HepG2 (cell line): Measurements from ENCODE around the gene NUP155. TPM values are rescaled to one million over a fixed set of nuclear protein-coding genes. Genes with fewer than 3 reads are reported as not detected.

Experiments used
- ARID2 ChIP-seq: sonication (generic); formaldehyde crosslinking; IDR thresholded peaks from 2 replicates; pipeline ENCODE4 v1.8.1; 2022; ENCODE audit warnings: mild to moderate bottlenecking, missing genetic modification reagents, borderline replicate concordance
- CC2D1A ChIP-seq: sonication (generic); formaldehyde crosslinking; IDR thresholded peaks from 2 replicates; pipeline ENCODE4 v1.8.1; 2023; ENCODE audit warnings: mild to moderate bottlenecking, missing genetic modification reagents
- CREB1 ChIP-seq, 2 experiments: fragments of 450-650 bp in 1 of 2; IDR thresholded peaks; 2 replicates each; pipeline ENCODE4 v1.6.1; 2016 to 2017; ENCODE audit warnings: control low read depth in 1 of 2, mild to moderate bottlenecking in 1 of 2, missing compliant biosample characterization in 1 of 2, missing genetic modification characterization in 1 of 2
- CREM ChIP-seq, 2 experiments: sonication (generic) in 1 of 2; formaldehyde crosslinking in 1 of 2; IDR thresholded peaks; 2 replicates each; pipeline versions ENCODE4 v1.4.0 to v1.6.1; 2016 to 2020; ENCODE audit warnings: antibody characterized with exemption in 1 of 2, mild to moderate bottlenecking in 1 of 2, missing genetic modification reagents in 1 of 2
- ELF4 ChIP-seq: sonication (generic); formaldehyde crosslinking; IDR thresholded peaks from 2 replicates; pipeline ENCODE4 v1.5.0; 2020; ENCODE audit warnings: missing genetic modification reagents, mild to moderate bottlenecking, moderate library complexity, borderline replicate concordance
- ETS1 ChIP-seq: sonication (generic); formaldehyde crosslinking; IDR thresholded peaks from 2 replicates; pipeline ENCODE4 v1.4.0; 2020; ENCODE audit warnings: missing genetic modification reagents
- HNF4A ChIP-seq: sonication (generic); formaldehyde crosslinking; IDR thresholded peaks from 2 replicates; pipeline ENCODE4 v1.4.0; 2020; ENCODE audit warnings: missing genetic modification reagents
- HOXD1 ChIP-seq: sonication (generic); formaldehyde crosslinking; IDR thresholded peaks from 2 replicates; pipeline ENCODE4 v1.5.0; 2020; ENCODE audit warnings: missing genetic modification reagents
- JDP2 ChIP-seq: sonication (generic); formaldehyde crosslinking; IDR thresholded peaks from 2 replicates; pipeline ENCODE4 v1.8.1; 2022; ENCODE audit warnings: missing genetic modification reagents, borderline replicate concordance
- JUNB ChIP-seq: sonication (generic); formaldehyde crosslinking; IDR thresholded peaks from 2 replicates; pipeline ENCODE4 v1.8.0; 2022; ENCODE audit warnings: missing genetic modification reagents, mild to moderate bottlenecking, borderline replicate concordance
- NKX3-1 ChIP-seq: sonication (generic); formaldehyde crosslinking; IDR thresholded peaks from 2 replicates; pipeline ENCODE4 v1.5.0; 2020; ENCODE audit warnings: missing genetic modification reagents
- PAXIP1 ChIP-seq: sonication (generic); formaldehyde crosslinking; conservative IDR thresholded peaks from 2 replicates; pipeline ENCODE4 v1.4.0; 2020; ENCODE audit warnings: mild to moderate bottlenecking, missing genetic modification reagents, moderate library complexity
- PBX3 ChIP-seq: sonication (generic); formaldehyde crosslinking; IDR thresholded peaks from 2 replicates; pipeline ENCODE4 v1.8.1; 2023; ENCODE audit warnings: missing genetic modification reagents, inconsistent platforms, borderline replicate concordance
- SRSF4 ChIP-seq: fragments of 200-400 bp; formaldehyde crosslinking; IDR thresholded peaks from one replicate; pipeline ENCODE4 v1.6.1; 2018; ENCODE audit warnings: mild to moderate bottlenecking, low read depth, low read length, moderate library complexity; ENCODE audit not compliant: poor library complexity, severe bottlenecking
- ZBTB42 ChIP-seq: sonication (generic); formaldehyde crosslinking; IDR thresholded peaks from 2 replicates; pipeline ENCODE4 v1.5.0; 2020; ENCODE audit warnings: mild to moderate bottlenecking, missing genetic modification reagents
- ZFP36L1 ChIP-seq: sonication (generic); formaldehyde crosslinking; IDR thresholded peaks from 2 replicates; pipeline ENCODE4 v1.8.0; 2022; ENCODE audit warnings: mild to moderate bottlenecking, missing genetic modification reagents, moderate library complexity
- ZFP90 ChIP-seq: sonication (generic); formaldehyde crosslinking; IDR thresholded peaks from 2 replicates; pipeline ENCODE4 v1.8.0; 2022; ENCODE audit warnings: missing genetic modification reagents, mild to moderate bottlenecking, inconsistent platforms, borderline replicate concordance
- ZNF280B ChIP-seq: sonication (generic); formaldehyde crosslinking; IDR thresholded peaks from 2 replicates; pipeline ENCODE4 v1.5.0; 2020; ENCODE audit warnings: missing genetic modification reagents, mild to moderate bottlenecking, borderline replicate concordance
- ZNF589 ChIP-seq: sonication (generic); formaldehyde crosslinking; conservative IDR thresholded peaks from 2 replicates; pipeline ENCODE4 v1.8.0; 2022; ENCODE audit warnings: mild to moderate bottlenecking, moderate library complexity, missing genetic modification reagents
- ZNF792 ChIP-seq: IDR thresholded peaks from 2 replicates; pipeline ENCODE4 v1.6.1; 2016
- ZNF891 ChIP-seq: sonication (generic); formaldehyde crosslinking; IDR thresholded peaks from 2 replicates; pipeline ENCODE4 v1.5.0; 2020; ENCODE audit warnings: mild to moderate bottlenecking, missing genetic modification reagents
- polyA plus RNA-seq, 8 experiments: library from polyadenylated mRNA; depleted of rRNA in 3 of 8; stranded (reverse) in 7 of 8; unstranded in 1 of 8; fragments of >200 nt; fragmentation: Illumina TruSeq in 4 of 8; extraction: Trizol in 4 of 8; gene quantifications; 2 replicates each; pipeline versions ENCODE4 v1.2.1 to v1.2.3, GENCODE V29; 2011 to 2016; ENCODE audit warnings: low read depth in 4 of 8, missing spikeins in 1 of 8, mixed read lengths in 1 of 8; ENCODE audit not compliant: insufficient read depth in 1 of 8
- total RNA-seq, 5 experiments: library from RNA; depleted of rRNA; stranded (reverse); fragments of >200 nt; fragmentation: Illumina TruSeq; extraction: Trizol; gene quantifications; 2 replicates each; pipeline ENCODE4 v1.2.3, GENCODE V29; 2016; ENCODE audit warnings: low read depth in 1 of 5

The NUP155 gene
- total and polyA plus RNA-seq, 2 of the 13 experiments (the other 11 are each of a cell fraction or from before 2014, with no cell fraction given) = 13.0 to 57.4 TPM

GRCh38 chr5:37370864-37371726 lies at the start of gene NUP155 (continued):
- peak; percentile 16; the same call in 1 of the 2 replicates for TF ChIP-seq PAXIP1 (CRISPR knock-in tag)
- TF ChIP-seq ZNF280B (CRISPR knock-in tag) = peak; percentile 49; the same call in 1 of the 2 replicates
- TF ChIP-seq PBX3 = no peak
- TF ChIP-seq NKX3-1 = no peak
- TF ChIP-seq JDP2 (CRISPR knock-in tag) = no peak
- no peak for TF ChIP-seq JUNB (CRISPR knock-in tag)
- TF ChIP-seq HNF4A = no peak
- TF ChIP-seq HOXD1 (CRISPR knock-in tag) = no peak
- no peak for TF ChIP-seq ARID2 (CRISPR knock-in tag)
- TF ChIP-seq ZNF589 (CRISPR knock-in tag) = no peak; the same call in 1 of the 2 replicates
- peak; percentile 84; the same call in 1 of the 2 replicates for TF ChIP-seq ZNF891
- TF ChIP-seq ZBTB42 (CRISPR knock-in tag) = no peak
- TF ChIP-seq SRSF4 = no peak
- TF ChIP-seq CREM (IDR thresholded peaks at IDR 0.05) = peak; percentile 99
- peak; percentile 92 for TF ChIP-seq CREM (CRISPR knock-in tag; IDR thresholded peaks at IDR 0.05)
- TF ChIP-seq ELF4 = 0 out of 2 replicates have a peak, but pooled peaks have one; percentile 35
- 0 out of 2 replicates have a peak, but pooled peaks have one; percentile 2 for TF ChIP-seq ZNF792 (CRISPR knock-in tag)
- peak; percentile 74; the same call in 1 of the 2 replicates for TF ChIP-seq ZFP36L1 (CRISPR knock-in tag)
- peak; percentile 95 for TF ChIP-seq CREB1 (IDR thresholded peaks at IDR 0.05)
- TF ChIP-seq CREB1 (CRISPR knock-in tag; IDR thresholded peaks at IDR 0.05) = peak; percentile 100
- TF ChIP-seq ZFP90 = no peak
- no peak for TF ChIP-seq ETS1 (CRISPR knock-in tag)
- TF ChIP-seq CC2D1A (CRISPR knock-in tag) = 0 out of 2 replicates have a peak, but pooled peaks have one; percentile 40
